HUES6 (cell line): Measurements from ENCODE around the gene NUP85.
A peak's percentile ranks its signal among the peaks of the same experiment; 100 is the strongest.

ENCODE experiments used
- H3K27ac ChIP-seq: 2 replicates; pipeline ENCODE4 v1.7.0; 2013; ENCODE audit warnings: low read depth, mild to moderate bottlenecking, low read length, inconsistent platforms
- H3K27me3 ChIP-seq: 2 replicates; pipeline ENCODE4 v1.6.1; 2013; ENCODE audit warnings: low read length; ENCODE audit not compliant: control insufficient read depth, insufficient read depth
- H3K36me3 ChIP-seq: 2 replicates; pipeline ENCODE4 v1.6.1; 2013; ENCODE audit warnings: low read length; ENCODE audit not compliant: control insufficient read depth, insufficient read depth
- H3K4me1 ChIP-seq: 2 replicates; pipeline ENCODE4 v1.6.1; 2013; ENCODE audit warnings: low read length; ENCODE audit not compliant: control insufficient read depth, insufficient read depth
- H3K4me3 ChIP-seq: 2 replicates; pipeline ENCODE4 v1.5.1; 2013; ENCODE audit warnings: low read depth, low read length
- H3K9ac ChIP-seq: one replicate; pipeline ENCODE4 v1.6.1; 2013; ENCODE audit warnings: mild to moderate bottlenecking, low read length
- H3K9me3 ChIP-seq: 2 replicates; pipeline ENCODE4 v1.6.1; 2013; ENCODE audit warnings: low read depth, low read length; ENCODE audit not compliant: control insufficient read depth, insufficient read depth

NUP85 gene

DNA sequence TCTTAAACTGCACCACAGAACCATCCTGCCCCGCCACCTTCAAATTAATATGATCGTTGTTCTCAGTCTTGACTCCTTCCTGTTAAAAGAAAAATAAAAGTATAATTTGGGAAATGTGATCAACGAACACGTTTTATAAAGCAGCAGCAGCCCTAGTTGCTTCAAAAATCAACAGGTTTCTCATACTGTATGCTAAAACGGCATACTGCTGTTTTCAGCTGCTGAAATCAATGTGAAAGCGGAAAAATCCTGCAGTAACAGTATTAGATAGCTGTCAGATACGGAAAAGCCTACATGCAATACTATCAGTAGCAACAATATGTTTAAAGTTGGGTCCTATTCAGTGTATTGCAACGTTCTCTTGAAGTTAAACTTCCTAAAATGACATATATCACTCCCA is 24.4 kb upstream of the NUP85 start:
- Histone ChIP-seq H3K36me3 (peaks cover 48% of the 10 kb centered on the region), H3K27ac (no peak overlapping the region), H3K4me3 (peak overlapping the region; percentile 97), H3K9me3 (no peaks in the 10 kb centered on the region), H3K4me1 (peaks cover 8% of the 10 kb centered on the region; the same call in 1 of the 2 replicates), H3K9ac (peak overlapping the region; percentile 100), H3K27me3 (no peaks in the 10 kb centered on the region)

DNA sequence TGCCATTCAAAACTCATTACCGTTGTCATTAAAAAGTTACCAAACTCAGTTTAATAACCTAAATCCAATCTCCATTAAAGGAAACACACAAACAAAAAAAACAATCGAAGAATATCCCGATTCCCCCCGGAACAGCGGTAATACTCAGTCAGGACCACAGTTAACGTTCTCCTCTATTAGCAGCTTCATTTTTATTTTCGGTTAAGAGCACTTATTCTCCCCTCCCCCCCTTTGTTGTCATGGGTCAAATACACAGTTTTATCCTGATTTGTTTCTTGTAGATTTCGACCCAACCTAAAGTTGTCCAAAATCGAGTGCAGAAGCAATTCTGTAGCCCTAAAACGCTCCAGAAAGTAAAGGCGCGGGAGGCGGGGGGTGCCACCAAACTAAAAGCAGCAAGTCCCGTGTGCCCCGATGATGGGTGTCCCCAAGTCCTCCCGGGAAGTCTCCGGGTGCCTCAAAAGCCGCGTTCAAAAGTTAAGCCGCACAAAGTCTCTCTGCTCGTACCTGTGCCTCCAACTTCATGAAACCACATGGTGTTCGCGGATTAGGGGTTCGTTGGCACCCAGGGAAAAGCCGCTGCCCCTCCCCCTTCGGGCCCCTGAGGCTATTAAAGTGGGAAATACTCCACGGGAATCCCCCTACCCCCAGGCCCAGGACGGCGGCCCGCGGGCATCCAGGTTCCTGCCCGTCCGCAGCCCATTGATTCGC is 23.7 kb upstream of the NUP85 start:
- Histone ChIP-seq H3K27me3 (no peaks in the 10 kb centered on the region), H3K9ac (peak overlapping the region; percentile 100), H3K36me3 (peaks cover 42% of the 10 kb centered on the region), H3K27ac (peak overlapping the region; percentile 96), H3K9me3 (no peaks in the 10 kb centered on the region), H3K4me3 (peak overlapping the region; percentile 97), H3K4me1 (peaks cover 8% of the 10 kb centered on the region; the same call in 1 of the 2 replicates)

GRCh38 chr17:75182319-75182568 is 23.2 kb upstream of the NUP85 start:
- Histone ChIP-seq H3K9me3 (no peaks in the 10 kb centered on the region), H3K27ac (peak overlapping the region; percentile 96), H3K4me3 (peak overlapping the region; percentile 97), H3K4me1 (peaks cover 8% of the 10 kb centered on the region; the same call in 1 of the 2 replicates), H3K9ac (peak overlapping the region; percentile 100), H3K36me3 (peaks cover 38% of the 10 kb centered on the region), H3K27me3 (no peaks in the 10 kb centered on the region)

DNA sequence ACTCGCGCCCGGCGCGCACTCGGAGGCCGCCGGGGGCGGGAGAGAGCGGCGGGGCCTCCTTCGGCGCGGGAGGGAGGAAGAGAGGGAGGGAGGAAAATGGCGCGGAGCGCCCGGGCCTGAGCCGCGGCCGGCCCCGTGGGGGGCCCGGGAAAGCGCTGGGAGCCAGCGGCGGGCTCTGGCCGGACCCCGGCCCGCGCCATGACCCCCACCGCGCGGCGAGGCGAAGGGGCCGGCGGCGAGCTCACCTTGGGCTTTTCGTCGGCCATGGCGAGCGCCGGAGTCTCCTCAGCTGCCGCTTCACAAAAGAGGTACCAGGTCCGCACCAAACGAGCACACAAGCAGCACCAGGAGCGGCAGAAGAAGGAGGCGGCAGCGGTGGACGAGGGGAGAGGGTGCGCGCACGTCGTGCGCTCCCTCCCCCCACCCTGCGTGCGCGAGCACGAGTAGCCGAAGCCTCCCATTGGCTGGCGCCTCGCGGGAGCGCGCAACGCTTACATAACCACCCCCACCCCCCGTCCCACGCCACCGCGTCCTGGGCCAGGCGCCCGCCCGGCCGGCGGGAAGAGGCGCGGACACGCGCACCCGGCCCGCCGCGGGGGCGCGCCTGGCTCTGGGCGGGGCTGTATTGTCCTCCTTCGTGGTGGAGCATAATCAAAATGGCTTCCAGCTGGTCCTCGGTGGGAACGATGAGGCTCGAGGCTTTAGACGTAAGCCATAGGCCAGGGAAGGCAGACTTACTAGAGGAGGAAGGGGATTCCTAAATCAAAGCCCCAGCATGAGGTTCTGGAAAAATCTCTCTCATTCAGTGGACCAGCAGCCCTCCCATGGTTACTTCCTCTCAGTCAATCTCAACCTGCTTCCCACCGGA is 22.7 kb upstream of the NUP85 start, which contains the start of gene SUMO2:
Gene SUMO2, minus strand, starts transcription at position 391 of the 868 bp plus-strand sequence. Its CDS starts 125 bp downstream, at position 266.
- Histone ChIP-seq H3K27ac (peak within 1 kb of the TSS; percentile 96), H3K36me3 (peaks cover 32% of the 10 kb centered on the region), H3K27me3 (no peaks in the 10 kb centered on the region), H3K9ac (peak within 1 kb of the TSS; percentile 100), H3K4me1 (peaks cover 8% of the 10 kb centered on the region; the same call in 1 of the 2 replicates), H3K4me3 (peak within 1 kb of the TSS; percentile 97), H3K9me3 (no peaks in the 10 kb centered on the region)

GRCh38 chr17:75183999-75184884 is 21.2 kb upstream of the NUP85 start:
- H3K9ac ChIP-seq, result no peak overlapping the region
- H3K27ac ChIP-seq, result no peak overlapping the region
- H3K9me3 ChIP-seq, result no peaks in the 10 kb centered on the region
- H3K4me1 ChIP-seq, result peaks cover 9% of the 10 kb centered on the region; the same call in 1 of the 2 replicates
- H3K27me3 ChIP-seq, result no peaks in the 10 kb centered on the region
- no peak overlapping the region for H3K4me3 ChIP-seq
- H3K36me3 ChIP-seq, result peaks cover 19% of the 10 kb centered on the region

DNA sequence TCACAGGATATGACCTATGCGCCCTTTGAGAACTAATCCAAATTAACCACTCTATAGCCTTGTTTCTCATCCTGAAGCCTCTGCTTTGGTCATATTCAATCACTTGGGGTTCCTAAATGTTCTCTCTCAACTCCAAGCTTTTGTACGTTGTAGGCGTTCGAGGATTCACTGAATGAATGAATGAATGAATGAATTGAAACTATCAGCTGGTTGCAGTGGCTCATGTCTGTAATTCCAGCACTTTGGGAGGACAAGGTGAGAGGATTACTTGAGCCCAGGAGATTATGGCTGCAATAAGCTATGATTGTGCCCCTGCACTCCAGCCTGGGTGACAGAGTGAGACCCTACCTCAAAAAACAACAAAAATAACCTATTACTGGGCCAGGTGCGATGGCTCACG is 16.9 kb upstream of the NUP85 start:
- Histone ChIP-seq H3K36me3 (no peaks in the 10 kb centered on the region), H3K9me3 (no peaks in the 10 kb centered on the region), H3K4me3 (no peak overlapping the region), H3K27ac (no peak overlapping the region), H3K27me3 (no peaks in the 10 kb centered on the region), H3K9ac (no peak overlapping the region), H3K4me1 (peaks cover 5% of the 10 kb centered on the region; the same call in 1 of the 2 replicates)

DNA sequence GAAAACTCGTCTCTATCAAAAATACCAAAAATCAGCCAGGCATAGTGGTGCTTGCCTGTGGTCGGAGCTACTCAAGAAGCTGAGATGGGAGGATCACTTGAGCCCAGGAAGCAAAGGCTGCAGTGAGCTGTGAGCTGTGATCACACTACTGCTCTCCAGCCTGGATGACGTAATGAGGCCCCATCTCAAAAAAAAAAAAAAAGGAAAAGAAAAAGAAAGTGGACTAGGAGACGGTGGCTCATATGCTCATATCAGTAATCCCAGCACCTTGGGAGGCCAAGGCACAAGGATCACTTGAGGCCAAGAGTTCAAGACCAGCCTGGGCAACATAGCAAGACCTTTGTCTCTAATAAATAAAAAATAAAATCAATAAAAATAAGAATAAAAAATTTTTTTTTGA is 13.9 kb upstream of the NUP85 start:
- Histone ChIP-seq H3K9me3 (no peaks in the 10 kb centered on the region), H3K4me1 (0 out of 2 replicates have a peak, but pooled peaks cover 3% of the 10 kb centered on the region), H3K9ac (no peak overlapping the region), H3K27me3 (no peaks in the 10 kb centered on the region), H3K27ac (no peak overlapping the region), H3K4me3 (no peak overlapping the region), H3K36me3 (no peaks in the 10 kb centered on the region)

DNA sequence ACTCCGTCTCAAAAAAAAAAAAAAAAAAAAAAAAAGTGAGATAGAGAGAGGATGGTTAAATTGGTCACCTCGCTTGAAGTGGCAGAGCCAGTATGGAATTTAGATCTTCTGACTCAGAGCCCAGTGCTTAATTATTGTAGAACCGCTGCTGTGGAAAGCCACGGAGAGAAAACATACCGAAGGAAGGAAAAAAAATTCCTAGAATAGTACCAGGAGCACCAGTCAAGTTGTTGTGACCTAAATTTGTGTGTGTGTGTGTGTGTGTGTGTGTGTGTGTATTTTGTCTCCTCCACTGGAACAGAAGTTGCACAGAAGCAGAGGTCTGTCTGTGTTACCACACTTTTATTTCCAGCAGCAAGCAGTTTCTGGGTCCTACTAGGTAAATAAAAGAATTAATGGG is 10.6 kb upstream of the NUP85 start:
- H3K27me3 ChIP-seq, result no peaks in the 10 kb centered on the region
- H3K36me3 ChIP-seq, result no peaks in the 10 kb centered on the region
- H3K4me1 ChIP-seq, result no peaks in the 10 kb centered on the region
- H3K9ac ChIP-seq, result no peak overlapping the region
- H3K27ac ChIP-seq, result no peak overlapping the region
- H3K9me3 ChIP-seq, result no peaks in the 10 kb centered on the region
- no peak overlapping the region for H3K4me3 ChIP-seq

DNA sequence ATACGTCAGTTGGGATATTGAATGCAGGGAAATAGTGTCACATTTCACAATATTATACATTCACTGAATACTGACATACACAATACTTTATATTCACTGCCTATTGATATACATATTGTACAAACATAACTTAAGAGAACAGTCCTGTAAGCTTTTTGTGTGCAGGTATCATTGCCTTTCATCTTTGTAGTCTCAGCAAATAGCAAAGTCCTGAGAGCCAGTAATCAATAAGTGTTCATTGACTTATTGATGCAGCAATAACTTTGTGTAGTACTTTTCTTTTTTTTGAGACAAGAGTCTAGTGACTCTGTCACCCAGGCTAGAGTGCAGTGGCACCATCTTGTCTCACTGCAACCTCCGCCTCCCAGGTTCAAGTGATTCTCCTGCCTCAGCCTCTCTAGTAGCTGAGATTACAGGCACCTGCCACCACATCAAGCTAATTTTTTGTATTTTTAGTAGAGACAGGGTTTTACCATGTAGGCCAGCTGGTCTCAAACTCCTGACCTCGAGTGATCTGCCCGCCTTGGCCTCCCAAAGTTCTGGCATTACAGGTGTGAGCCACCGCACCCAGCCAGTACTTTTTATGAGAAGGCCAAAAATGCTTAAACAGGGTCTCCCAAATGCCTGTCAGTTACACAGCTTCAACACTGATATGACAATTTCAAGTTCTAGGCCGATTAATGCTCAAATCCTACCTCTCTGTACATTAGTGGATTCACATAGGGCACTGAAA is 5.4 kb upstream of the NUP85 start:
- Histone ChIP-seq H3K36me3 (no peaks in the 10 kb centered on the region), H3K27ac (no peak overlapping the region), H3K4me3 (no peak overlapping the region), H3K9me3 (no peaks in the 10 kb centered on the region), H3K27me3 (no peaks in the 10 kb centered on the region), H3K9ac (no peak overlapping the region), H3K4me1 (no peaks in the 10 kb centered on the region)

- no peaks in the 10 kb centered on the region for H3K27me3 ChIP-seq
- no peaks in the 10 kb centered on the region for H3K4me1 ChIP-seq
- peak overlapping the region; percentile 98 for H3K9ac ChIP-seq
- H3K9me3 ChIP-seq, result no peaks in the 10 kb centered on the region
- peaks cover 16% of the 10 kb centered on the region for H3K36me3 ChIP-seq
- peak overlapping the region; percentile 95 for H3K4me3 ChIP-seq
- peak overlapping the region; percentile 99 for H3K27ac ChIP-seq
These were observed 299 bp downstream of the NUP85 start for GRCh38 chr17:75205793-75206163.
